Endothelial cell of umbilical vein (primary cell): ENCODE results near the gene GABRB2. TPM values are rescaled to one million over a fixed set of nuclear protein-coding genes. Genes with fewer than 3 reads are reported as not detected.

Source experiments
- BruUV-seq: library from RNA; stranded (reverse); fragments of 400-500 nt; replicated peaks from 2 replicates; lab custom pipeline; 2021; lab: Mats Ljungman, UMichigan
- CTCF ChIA-PET: fragments of 300-600, 350-600 bp; sonication (Branson Sonifier 250); formaldehyde crosslinking; loops from one replicate; lab custom pipeline; 2021; ENCODE audit warnings: antibody characterized with exemption, inconsistent platforms; lab: Charles Lee
- POLR2A ChIA-PET: fragments of 300-600, 350-600 bp; sonication (Branson Sonifier 250); formaldehyde crosslinking; loops from one replicate; lab custom pipeline; 2021; ENCODE audit warnings: antibody characterized with exemption, inconsistent platforms; lab: Charles Lee
- DNase-seq: peaks from one replicate; pipeline ENCODE4 v3.0.0-alpha.2; 2011; ENCODE audit warnings: low read depth, low spot score
- FAIRE-seq: peaks from 2 replicates; lab custom pipeline; 2011; peaks lifted over from hg19 to GRCh38; lab: Jason Lieb, UNC
- H2AFZ ChIP-seq: 2 replicates; pipeline ENCODE4 v1.6.0; 2012; ENCODE audit warnings: low read depth, low read length, control low read depth, inconsistent platforms
- H3K27ac ChIP-seq: 2 replicates; pipeline ENCODE4 v1.5.1; 2011; ENCODE audit warnings: low read depth, mild to moderate bottlenecking, control low read depth, low read length, moderate library complexity; ENCODE audit not compliant: insufficient read depth
- H3K27me3 ChIP-seq, 2 experiments: 2 replicates each; pipeline versions ENCODE4 v1.6.0 to v1.6.1; 2011; ENCODE audit warnings: low read length in 2 of 2, mixed read lengths in 1 of 2; ENCODE audit not compliant: control insufficient read depth in 2 of 2, insufficient read depth in 2 of 2
- H3K36me3 ChIP-seq, 2 experiments: 2 replicates in 1 of 2; 3 replicates in 1 of 2; pipeline ENCODE4 v1.5.1; 2011; ENCODE audit warnings: low read length in 2 of 2, mild to moderate bottlenecking in 1 of 2, moderate library complexity in 1 of 2; ENCODE audit not compliant: control insufficient read depth in 2 of 2, insufficient read depth in 2 of 2; ENCODE audit errors: extremely low read depth in 1 of 2
- H3K4me1 ChIP-seq: 3 replicates; pipeline ENCODE4 v1.5.1; 2011; ENCODE audit warnings: mild to moderate bottlenecking, low read length; ENCODE audit not compliant: control insufficient read depth, insufficient read depth; ENCODE audit errors: extremely low read depth
- H3K4me2 ChIP-seq: 2 replicates; pipeline ENCODE4 v1.6.1; 2011; ENCODE audit warnings: low read length, control low read depth, mixed read lengths; ENCODE audit not compliant: insufficient read depth
- H3K4me3 ChIP-seq, 3 experiments: fragments of 200-600 bp in 1 of 3; sonication (generic), shearing (Covaris generic) in 1 of 3; replicated peaks in 1 of 3; 2 replicates each; pipeline ENCODE4 v1.5.1; 2011 to 2016; ENCODE audit warnings: control low read depth in 3 of 3, low read length in 3 of 3, mild to moderate bottlenecking in 2 of 3, inconsistent platforms in 1 of 3, low read depth in 1 of 3, moderate library complexity in 1 of 3; ENCODE audit not compliant: insufficient read depth in 1 of 3
- H3K79me2 ChIP-seq: 2 replicates; pipeline ENCODE4 v1.6.0; 2012; ENCODE audit warnings: low read length, inconsistent platforms; ENCODE audit not compliant: control insufficient read depth, insufficient read depth
- H3K9ac ChIP-seq: replicated peaks from 2 replicates; pipeline ENCODE3; 2011; ENCODE audit warnings: low read length, control low read depth; ENCODE audit not compliant: insufficient read depth; ENCODE audit errors: extremely low read depth
- H3K9me1 ChIP-seq: replicated peaks from 3 replicates; pipeline ENCODE4 v1.6.0; 2011; ENCODE audit warnings: mild to moderate bottlenecking, low read length; ENCODE audit not compliant: control insufficient read depth, insufficient read depth; ENCODE audit errors: extremely low read depth
- H3K9me3 ChIP-seq: replicated peaks from 2 replicates; pipeline ENCODE4 v1.5.1; 2012; ENCODE audit warnings: low read length, inconsistent platforms; ENCODE audit not compliant: control insufficient read depth, insufficient read depth
- H4K20me1 ChIP-seq: replicated peaks from 2 replicates; pipeline ENCODE3; 2011; ENCODE audit warnings: mild to moderate bottlenecking, low read length; ENCODE audit not compliant: control insufficient read depth, insufficient read depth; ENCODE audit errors: extremely low read depth
- CTCF ChIP-seq, 2 donors: IDR thresholded peaks; 1 replicate in 1 of 2; 2 replicates in 1 of 2; pipeline ENCODE4 v1.5.1; 2011; ENCODE audit warnings: low read length in 2 of 2, mild to moderate bottlenecking in 2 of 2, moderate library complexity in 2 of 2, control low read depth in 1 of 2, inconsistent platforms in 1 of 2, low read depth in 1 of 2; ENCODE audit not compliant: insufficient read depth in 1 of 2; ENCODE audit errors: extremely low read depth in 1 of 2
- EZH2 ChIP-seq: IDR thresholded peaks from 2 replicates; pipeline ENCODE4 v1.6.1; 2012; ENCODE audit warnings: borderline replicate concordance, low read depth, mild to moderate bottlenecking, moderate library complexity, low read length, inconsistent platforms; ENCODE audit not compliant: severe bottlenecking
- FOS ChIP-seq: IDR thresholded peaks from 2 replicates; pipeline ENCODE4 v1.6.1; 2011; ENCODE audit warnings: mild to moderate bottlenecking, low read length, moderate library complexity, borderline replicate concordance; ENCODE audit not compliant: insufficient read depth
- GATA2 ChIP-seq: IDR thresholded peaks from 2 replicates; pipeline ENCODE4 v1.7.0; 2011; ENCODE audit warnings: low read depth, mild to moderate bottlenecking, moderate library complexity, mixed read lengths, low read length; ENCODE audit not compliant: insufficient read length, insufficient read depth
- JUN ChIP-seq: IDR thresholded peaks from 2 replicates; pipeline ENCODE4 v1.6.1; 2011; ENCODE audit warnings: borderline replicate concordance, low read depth; ENCODE audit not compliant: insufficient read length, insufficient read depth
- MAX ChIP-seq: IDR thresholded peaks from 2 replicates; pipeline ENCODE4 v1.6.1; 2011; ENCODE audit not compliant: insufficient read depth, insufficient read length
- MYC ChIP-seq: IDR thresholded peaks from one replicate; pipeline ENCODE4 v1.6.1; 2011; ENCODE audit warnings: mild to moderate bottlenecking, low read depth, low read length
- POLR2A ChIP-seq: IDR thresholded peaks from 2 replicates; pipeline ENCODE4 v1.6.1; 2012; ENCODE audit warnings: low read depth, mild to moderate bottlenecking, control low read depth, low read length
- POLR2AphosphoS5 ChIP-seq: IDR thresholded peaks from 2 replicates; pipeline ENCODE4 v1.6.1; 2012; ENCODE audit warnings: low read depth, mild to moderate bottlenecking, control low read depth, low read length, moderate library complexity; ENCODE audit not compliant: insufficient read depth
- dilution Hi-C: fragments of 300-500 bp; cut with MboI; formaldehyde crosslinking; loops from one replicate; pipeline ENCODE4 v1.15.0; 2019; ENCODE audit warnings: low sequenced_read_pairs; ENCODE audit not compliant: extremely low pct_ligation_motif_present
- intact Hi-C: fragments of 100-400 bp; cut with micrococcal nuclease; formaldehyde crosslinking; loops from one replicate; pipeline ENCODE4 v1.10.0; 2022
- polyA plus RNA-seq, 4 experiments: library from polyadenylated mRNA; depleted of rRNA in 3 of 4; stranded (reverse) in 3 of 4; unstranded in 1 of 4; fragments of >200 nt; gene quantifications; 2 replicates each; pipeline versions ENCODE4 v1.2.1 to v1.2.3, GENCODE V29; 2011 to 2012; ENCODE audit warnings: missing spikeins in 1 of 4
- total RNA-seq: library from RNA; stranded (reverse); gene quantifications from 2 replicates; pipeline ENCODE4 v1.2.3, GENCODE V29; 2021

Gene GABRB2
- total and polyA plus RNA-seq, 2 donors (not counting 3 experiments of a cell fraction or from before 2014, with no cell fraction given), result not detected

- no peaks in the 10 kb centered on the region for H3K4me1 ChIP-seq
- no peak overlapping the region for H3K9ac ChIP-seq
- H3K4me2 ChIP-seq, result no peak overlapping the region
- FAIRE-seq, result no peak
- no TSS peak for BruUV-seq
- POLR2A ChIA-PET, result no interaction called here
- TF ChIP-seq JUN (no peak), MYC (no peak), CTCF (IDR thresholded peaks at IDR 0.05; ENCODE audit: extremely low read depth in 1 of 2, insufficient read depth in 1 of 2, low read depth in 1 of 2, low read length in 2 of 2) (no peak), EZH2 (no peak), POLR2AphosphoS5 (no peak), POLR2A (no peak), GATA2 (no peak), FOS (no peak), MAX (no peak)
- dilution Hi-C loops (no loop called here), intact Hi-C loops (loop anchor here (2.0 to 10.0 kb wide), 2 partner anchors 1041 to 1107 kb away; no protein-coding TSS in a partner anchor)
- H2AFZ ChIP-seq, result no peak overlapping the region
- CTCF ChIA-PET, result no interaction called here
- H3K9me1 ChIP-seq, result no peaks in the 10 kb centered on the region
- no peak overlapping the region for H3K27ac ChIP-seq
- H3K36me3 ChIP-seq, result no peaks in the 10 kb centered on the region
- H3K4me3 ChIP-seq, result peak overlapping the region in 1 of 3 experiments; percentile 21
- no peaks in the 10 kb centered on the region for H3K79me2 ChIP-seq
- no peaks in the 10 kb centered on the region for H3K9me3 ChIP-seq
- H3K27me3 ChIP-seq, result peaks cover 9 to 28% of the 10 kb centered on the region in 2 experiments
- no peak for DNase-seq
- no peaks in the 10 kb centered on the region for H4K20me1 ChIP-seq
These were observed 443 bp downstream of the GABRB2 start for GRCh38 chr5:161546095-161546469.
